Testis (tissue), 3 donors: ENCODE data around the gene NRXN3. TPM values are rescaled to one million over a fixed set of nuclear protein-coding genes. Genes with fewer than 3 reads are reported as not detected.

Experiments
- DNase-seq: peaks from one replicate; pipeline ENCODE4 v3.0.0-alpha.2; 2019
- H3K27ac ChIP-seq, 2 donors: fragments of 200-600 bp; sonication (generic); one replicate each; pipeline ENCODE4 v1.5.1; 2019
- H3K27me3 ChIP-seq: fragments of 200-600 bp; sonication (generic); one replicate; pipeline ENCODE4 v1.5.1; 2019
- H3K36me3 ChIP-seq: fragments of 200-600 bp; sonication (generic); one replicate; pipeline ENCODE4 v1.5.1; 2017; ENCODE audit warnings: low read depth; ENCODE audit errors: missing control alignments
- H3K4me1 ChIP-seq: fragments of 200-600 bp; sonication (generic); one replicate; pipeline ENCODE4 v1.5.1; 2019
- H3K4me3 ChIP-seq, 2 donors: fragments of 200-600 bp; sonication (generic); one replicate each; pipeline ENCODE4 v1.5.1; 2017 to 2019
- H3K9me3 ChIP-seq: fragments of 200-600 bp; sonication (generic); one replicate; pipeline ENCODE4 v1.5.1; 2017
- CTCF ChIP-seq, 3 experiments: fragments of 450-650 bp in 2 of 3; fragments of 200-600 bp in 1 of 3; sonication (generic) in 1 of 3; IDR thresholded peaks; one replicate each; pipeline ENCODE4 v1.5.1; 2016 to 2019; ENCODE audit warnings: antibody characterized with exemption in 3 of 3, mild to moderate bottlenecking in 2 of 3, moderate library complexity in 1 of 3
- POLR2A ChIP-seq: fragments of 450-650 bp; IDR thresholded peaks from one replicate; pipeline ENCODE4 v1.6.1; 2017; ENCODE audit warnings: antibody characterized with exemption, mild to moderate bottlenecking, moderate library complexity
- WGBS, 2 donors: methylation state at CpG; one replicate each; pipeline ENCODE4 v1.1.5; 2018; 5-methylcytosine and 5-hydroxymethylcytosine counted together
- intact Hi-C: fragments of 100-400 bp; cut with DNase I; formaldehyde crosslinking; loops from one replicate; pipeline ENCODE4 v1.15.1; 2023; ENCODE audit warnings: low total_unique reads
- polyA plus RNA-seq: library from polyadenylated mRNA; stranded (reverse); fragments of 350-450 nt; fragmentation: Illumina TruSeq; extraction: RNeasy Lipid Tissue Mini Kit (QIAGEN cat#74804); gene quantifications from one replicate; pipeline ENCODE4 v1.2.3, GENCODE V29; 2014; ENCODE audit warnings: low read depth, low replicate concordance; ENCODE audit not compliant: insufficient read depth
- total RNA-seq, 2 donors: library from RNA; depleted of rRNA; stranded (reverse); fragments of >200 nt; gene quantifications; one replicate each; pipeline ENCODE4 v1.2.3, GENCODE V29; 2016

The NRXN3 gene
- total and polyA plus RNA-seq, 3 donors from 2014 or later, result 3.5 to 8.0 (median 3.9) TPM

GRCh38 chr14:79136071-79137044, 966.2 kb downstream of the NRXN3 start:
- Histone ChIP-seq H3K36me3 (no peaks in the 10 kb centered on the region), H3K4me1 (no peaks in the 10 kb centered on the region), H3K9me3 (no peaks in the 10 kb centered on the region), H3K27me3 (no peaks in the 10 kb centered on the region), H3K27ac (no peak overlapping the region), H3K4me3 (no peak overlapping the region)
- intact Hi-C loops, result no loop called here
- DNase-seq, result no peak
- no peak for TF ChIP-seq CTCF (IDR thresholded peaks at IDR 0.05)
- 66 to 74% methylated on average over 7 of the region's 7 CpGs for WGBS, 2 donors

DNA sequence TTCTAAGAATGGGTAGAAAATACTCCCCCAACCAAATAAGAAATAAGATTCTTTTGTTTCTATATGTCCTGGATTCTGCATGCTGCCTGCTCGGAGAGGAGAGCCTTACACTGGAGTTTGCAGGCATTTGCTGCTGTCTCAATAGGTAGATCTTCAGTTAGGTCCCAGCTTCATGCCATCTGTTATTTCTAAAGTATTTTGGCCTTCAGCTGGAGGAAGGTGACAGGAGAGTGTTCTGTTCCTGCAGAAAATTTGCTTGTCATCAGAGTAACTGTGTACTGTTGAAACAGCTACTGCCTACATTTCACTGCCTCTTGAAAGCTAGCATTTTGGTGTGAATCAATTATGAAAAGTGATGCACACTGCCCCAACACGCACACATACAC, 966.9 kb downstream of the NRXN3 start:
- Histone ChIP-seq H3K9me3 (no peaks in the 10 kb centered on the region), H3K36me3 (no peaks in the 10 kb centered on the region), H3K4me1 (no peaks in the 10 kb centered on the region), H3K27ac (no peak overlapping the region), H3K27me3 (no peaks in the 10 kb centered on the region), H3K4me3 (no peak overlapping the region)
- no peak for DNase-seq
- intact Hi-C loops, result no loop called here
- no peak for TF ChIP-seq CTCF (IDR thresholded peaks at IDR 0.05)
- no peak for TF ChIP-seq POLR2A
- 92 to 95% methylated on average over 2 of the region's 2 CpGs for WGBS, 2 donors

DNA sequence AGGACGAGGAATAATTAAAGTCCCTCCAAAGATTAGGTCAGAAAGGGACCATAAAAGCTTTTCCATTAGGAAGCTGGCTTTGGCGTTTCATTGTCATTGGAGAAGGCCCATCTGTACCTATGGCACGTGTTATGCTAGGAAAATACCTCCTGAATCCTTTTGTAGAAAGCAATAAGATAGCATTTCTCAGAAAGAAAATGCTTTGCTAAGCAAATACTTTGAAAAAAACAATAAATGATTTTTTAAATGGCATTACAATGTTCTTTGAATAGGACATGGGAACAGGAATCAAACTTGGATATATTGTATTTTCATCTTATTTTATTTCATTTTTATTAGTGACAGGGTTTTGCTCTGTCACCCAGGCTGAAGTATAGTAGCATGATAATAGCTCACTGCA, 967.7 kb downstream of the NRXN3 start:
- H3K27ac ChIP-seq, result no peak overlapping the region
- TF ChIP-seq CTCF (IDR thresholded peaks at IDR 0.05) (no peak), POLR2A (no peak)
- no peak for DNase-seq
- no peaks in the 10 kb centered on the region for H3K4me1 ChIP-seq
- H3K4me3 ChIP-seq, result no peak overlapping the region
- no peaks in the 10 kb centered on the region for H3K27me3 ChIP-seq
- H3K9me3 ChIP-seq, result no peaks in the 10 kb centered on the region
- intact Hi-C loops, result no loop called here
- WGBS, 2 donors, result 83 to 92% methylated on average over 3 of the region's 3 CpGs
- H3K36me3 ChIP-seq, result no peaks in the 10 kb centered on the region

- no peak for DNase-seq
- no peaks in the 10 kb centered on the region for H3K4me1 ChIP-seq
- H3K27ac ChIP-seq, result no peak overlapping the region
- TF ChIP-seq POLR2A (no peak), CTCF (IDR thresholded peaks at IDR 0.05) (no peak)
- no peaks in the 10 kb centered on the region for H3K27me3 ChIP-seq
- WGBS, 2 donors, result 90 to 92% methylated on average over 3 of the region's 3 CpGs
- H3K4me3 ChIP-seq, result no peak overlapping the region
- H3K9me3 ChIP-seq, result no peaks in the 10 kb centered on the region
- intact Hi-C loops, result no loop called here
- no peaks in the 10 kb centered on the region for H3K36me3 ChIP-seq
Measured at GRCh38 chr14:79144896-79145295, 974.7 kb downstream of the NRXN3 start.

GRCh38 chr14:79150226-79150625, 980.1 kb downstream of the NRXN3 start:
- Histone ChIP-seq H3K9me3 (no peaks in the 10 kb centered on the region), H3K4me3 (no peak overlapping the region), H3K4me1 (no peaks in the 10 kb centered on the region), H3K27ac (no peak overlapping the region), H3K27me3 (no peaks in the 10 kb centered on the region), H3K36me3 (no peaks in the 10 kb centered on the region)
- TF ChIP-seq POLR2A (no peak), CTCF (IDR thresholded peaks at IDR 0.05) (no peak)
- intact Hi-C loops, result no loop called here
- 90 to 94% methylated on average over 1 of the region's 1 CpG for WGBS, 2 donors
- DNase-seq, result no peak
